Ovary (tissue), 3 donors: ENCODE results near the gene MIOX.

Experiments used
- EP300 ChIP-seq: sonication (generic); formaldehyde crosslinking; IDR thresholded peaks from one replicate; pipeline ENCODE4 v1.6.1; 2017; ENCODE audit warnings: antibody characterized with exemption
- POLR2A ChIP-seq: fragments of 450-650 bp; IDR thresholded peaks from one replicate; pipeline ENCODE4 v1.6.1; 2017; ENCODE audit warnings: antibody characterized with exemption, mild to moderate bottlenecking, moderate library complexity
- TF ChIP-seq, protein P1 (sequence below), 3 donors: fragments of 450-650 bp in 2 of 3; fragments of 200-600 bp in 1 of 3; IDR thresholded peaks; one replicate each; pipeline versions ENCODE4 v1.5.1 to v1.8.0; 2016 to 2022; ENCODE audit warnings: antibody characterized with exemption in 3 of 3, mild to moderate bottlenecking in 1 of 3
- donor health status: DM: no; HTN: no; CAD: no.

DNA sequence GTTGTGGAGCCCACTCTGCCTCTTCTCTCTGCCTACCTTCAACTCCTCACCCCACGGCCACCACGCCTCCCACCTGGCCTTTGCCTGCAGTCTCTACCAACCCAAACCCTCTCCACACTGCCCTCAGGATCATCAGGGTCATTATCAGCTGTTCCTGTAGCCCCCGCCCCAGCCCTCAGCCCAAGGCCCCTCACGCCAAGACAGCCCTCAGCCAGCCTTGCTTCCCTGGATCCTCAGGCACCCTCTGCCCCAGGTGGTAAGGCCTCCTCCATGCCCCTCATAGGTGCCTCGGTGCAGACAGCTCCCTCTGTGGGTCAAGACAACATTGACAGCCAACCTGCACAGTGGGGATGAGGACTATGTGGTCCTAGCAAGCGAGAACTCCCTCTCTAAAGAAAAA is 13.6 kb upstream of the MIOX start:
- no peak for TF ChIP-seq POLR2A
- TF ChIP-seq, protein P1, sequence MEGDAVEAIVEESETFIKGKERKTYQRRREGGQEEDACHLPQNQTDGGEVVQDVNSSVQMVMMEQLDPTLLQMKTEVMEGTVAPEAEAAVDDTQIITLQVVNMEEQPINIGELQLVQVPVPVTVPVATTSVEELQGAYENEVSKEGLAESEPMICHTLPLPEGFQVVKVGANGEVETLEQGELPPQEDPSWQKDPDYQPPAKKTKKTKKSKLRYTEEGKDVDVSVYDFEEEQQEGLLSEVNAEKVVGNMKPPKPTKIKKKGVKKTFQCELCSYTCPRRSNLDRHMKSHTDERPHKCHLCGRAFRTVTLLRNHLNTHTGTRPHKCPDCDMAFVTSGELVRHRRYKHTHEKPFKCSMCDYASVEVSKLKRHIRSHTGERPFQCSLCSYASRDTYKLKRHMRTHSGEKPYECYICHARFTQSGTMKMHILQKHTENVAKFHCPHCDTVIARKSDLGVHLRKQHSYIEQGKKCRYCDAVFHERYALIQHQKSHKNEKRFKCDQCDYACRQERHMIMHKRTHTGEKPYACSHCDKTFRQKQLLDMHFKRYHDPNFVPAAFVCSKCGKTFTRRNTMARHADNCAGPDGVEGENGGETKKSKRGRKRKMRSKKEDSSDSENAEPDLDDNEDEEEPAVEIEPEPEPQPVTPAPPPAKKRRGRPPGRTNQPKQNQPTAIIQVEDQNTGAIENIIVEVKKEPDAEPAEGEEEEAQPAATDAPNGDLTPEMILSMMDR (IDR thresholded peaks at IDR 0.05), result no peak
- no peak for TF ChIP-seq EP300
